Measurements from ENCODE around the gene MBOAT2. TPM values are rescaled to one million over a fixed set of nuclear protein-coding genes. Genes with fewer than 3 reads are reported as not detected.

Gene MBOAT2
- polyA plus RNA-seq, 1 donor (not counting 4 experiments of a cell fraction or from before 2014, with no cell fraction given) = 121 TPM

DNA sequence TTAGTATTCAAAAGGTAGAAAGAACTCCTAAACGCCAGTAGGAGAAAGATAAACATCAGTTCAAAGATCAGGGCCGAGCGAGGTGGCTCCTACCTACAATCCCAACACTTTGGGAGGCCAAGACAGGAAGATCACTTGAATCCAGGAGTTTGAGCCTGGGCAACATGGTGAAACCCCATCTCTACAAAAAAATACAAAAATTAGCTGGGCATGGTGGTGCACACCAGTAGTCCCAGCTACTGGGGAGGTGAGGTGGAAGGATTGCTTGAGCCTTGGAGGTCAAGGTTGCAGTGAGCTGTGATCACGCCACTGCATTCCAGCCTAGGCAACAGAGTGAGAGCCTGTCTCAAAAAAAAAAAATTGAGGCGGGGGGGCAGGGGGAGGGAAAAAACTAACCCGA, 40.6 kb downstream of the MBOAT2 start:
- TF ChIP-seq EZH2 (IDR thresholded peaks at IDR 0.05; ENCODE audit: low read length) = no peak
- TF ChIP-seq, protein P1, sequence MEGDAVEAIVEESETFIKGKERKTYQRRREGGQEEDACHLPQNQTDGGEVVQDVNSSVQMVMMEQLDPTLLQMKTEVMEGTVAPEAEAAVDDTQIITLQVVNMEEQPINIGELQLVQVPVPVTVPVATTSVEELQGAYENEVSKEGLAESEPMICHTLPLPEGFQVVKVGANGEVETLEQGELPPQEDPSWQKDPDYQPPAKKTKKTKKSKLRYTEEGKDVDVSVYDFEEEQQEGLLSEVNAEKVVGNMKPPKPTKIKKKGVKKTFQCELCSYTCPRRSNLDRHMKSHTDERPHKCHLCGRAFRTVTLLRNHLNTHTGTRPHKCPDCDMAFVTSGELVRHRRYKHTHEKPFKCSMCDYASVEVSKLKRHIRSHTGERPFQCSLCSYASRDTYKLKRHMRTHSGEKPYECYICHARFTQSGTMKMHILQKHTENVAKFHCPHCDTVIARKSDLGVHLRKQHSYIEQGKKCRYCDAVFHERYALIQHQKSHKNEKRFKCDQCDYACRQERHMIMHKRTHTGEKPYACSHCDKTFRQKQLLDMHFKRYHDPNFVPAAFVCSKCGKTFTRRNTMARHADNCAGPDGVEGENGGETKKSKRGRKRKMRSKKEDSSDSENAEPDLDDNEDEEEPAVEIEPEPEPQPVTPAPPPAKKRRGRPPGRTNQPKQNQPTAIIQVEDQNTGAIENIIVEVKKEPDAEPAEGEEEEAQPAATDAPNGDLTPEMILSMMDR (optimal IDR thresholded peaks at IDR 0.05 in 1 of 3, IDR thresholded peaks at IDR 0.05 in 1 of 3, conservative IDR thresholded peaks at IDR 0.05 in 1 of 3; ENCODE audit: extremely low read depth in 1 of 3, insufficient read depth in 2 of 3, low read length in 3 of 3) = no peak
- FAIRE-seq (no peak), DNase-seq (ENCODE audit: low read depth, low spot score) (no peak)
- Histone ChIP-seq H3K4me3 (ENCODE audit: control insufficient read depth in 2 of 3, extremely low read depth in 1 of 3, insufficient read depth in 2 of 3, low read depth in 1 of 3, low read length in 3 of 3) (no peak overlapping the region), H3K9me1 (ENCODE audit: control insufficient read depth, extremely low read depth, insufficient read depth, low read length) (no peaks in the 10 kb centered on the region), H3K27me3 (ENCODE audit: control insufficient read depth, extremely low read depth, insufficient read depth, low read length) (no peaks in the 10 kb centered on the region), H3K9me3 (ENCODE audit: control insufficient read depth, low read depth, low read length) (no peaks in the 10 kb centered on the region), H3K9ac (ENCODE audit: control insufficient read depth, extremely low read depth, insufficient read depth, low read length) (no peak overlapping the region), H2AFZ (ENCODE audit: control insufficient read depth, low read length) (no peak overlapping the region), H3K36me3 (ENCODE audit: control insufficient read depth in 2 of 2, extremely low read depth in 1 of 2, insufficient read depth in 2 of 2, low read length in 2 of 2) (no peaks in the 10 kb centered on the region), H3K79me2 (ENCODE audit: control insufficient read depth, insufficient read depth, low read length) (peaks cover 85% of the 10 kb centered on the region), H3K4me2 (ENCODE audit: control insufficient read depth, extremely low read depth, insufficient read depth, low read depth, low read length) (no peak overlapping the region), H3K27ac (ENCODE audit: control insufficient read depth, insufficient read depth, low read length) (no peak overlapping the region), H4K20me1 (ENCODE audit: control insufficient read depth, extremely low read depth, insufficient read depth, low read length) (no peaks in the 10 kb centered on the region), H3K4me1 (ENCODE audit: control insufficient read depth, extremely low read depth, insufficient read depth, low read length) (peaks cover 6% of the 10 kb centered on the region)
- dilution Hi-C loops (cut with MboI; ENCODE audit: extremely low pct_ligation_motif_present, low sequenced_read_pairs) = no loop called here

DNA sequence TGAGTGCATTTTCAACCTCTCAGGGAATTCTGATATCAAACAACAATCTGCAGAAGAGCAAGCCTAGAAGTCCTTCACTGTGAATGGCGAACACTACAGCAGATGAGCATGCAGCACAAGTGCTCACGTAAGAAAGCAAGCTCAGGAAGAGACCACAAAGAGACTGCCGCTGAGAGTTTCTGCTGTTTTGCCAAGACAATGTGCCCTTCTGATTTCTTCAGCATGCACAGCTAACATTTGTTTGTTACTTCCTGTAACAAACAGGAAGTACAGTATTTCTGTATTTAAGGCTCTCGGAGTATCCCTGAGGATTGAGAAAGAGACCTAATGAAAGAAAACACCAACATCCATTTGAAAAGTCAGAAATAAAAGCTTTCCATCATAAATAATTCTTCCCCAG, 45.9 kb downstream of the MBOAT2 start:
- Histone ChIP-seq H3K4me1 (ENCODE audit: control insufficient read depth, extremely low read depth, insufficient read depth, low read length) (no peaks in the 10 kb centered on the region), H3K27ac (ENCODE audit: control insufficient read depth, insufficient read depth, low read length) (no peak overlapping the region), H3K9me1 (ENCODE audit: control insufficient read depth, extremely low read depth, insufficient read depth, low read length) (no peaks in the 10 kb centered on the region), H2AFZ (ENCODE audit: control insufficient read depth, low read length) (no peak overlapping the region), H4K20me1 (ENCODE audit: control insufficient read depth, extremely low read depth, insufficient read depth, low read length) (no peaks in the 10 kb centered on the region), H3K4me3 (ENCODE audit: control insufficient read depth in 2 of 3, extremely low read depth in 1 of 3, insufficient read depth in 2 of 3, low read depth in 1 of 3, low read length in 3 of 3) (no peak overlapping the region), H3K36me3 (ENCODE audit: control insufficient read depth in 2 of 2, extremely low read depth in 1 of 2, insufficient read depth in 2 of 2, low read length in 2 of 2) (peaks cover 8 to 9% of the 10 kb centered on the region in 2 experiments), H3K9ac (ENCODE audit: control insufficient read depth, extremely low read depth, insufficient read depth, low read length) (no peak overlapping the region), H3K27me3 (ENCODE audit: control insufficient read depth, extremely low read depth, insufficient read depth, low read length) (no peaks in the 10 kb centered on the region), H3K79me2 (ENCODE audit: control insufficient read depth, insufficient read depth, low read length) (peaks cover 57% of the 10 kb centered on the region), H3K4me2 (ENCODE audit: control insufficient read depth, extremely low read depth, insufficient read depth, low read depth, low read length) (no peak overlapping the region), H3K9me3 (ENCODE audit: control insufficient read depth, low read depth, low read length) (no peaks in the 10 kb centered on the region)
- dilution Hi-C loops (cut with MboI; ENCODE audit: extremely low pct_ligation_motif_present, low sequenced_read_pairs) = no loop called here
- no peak for DNase-seq (ENCODE audit: low read depth, low spot score)
- FAIRE-seq = no peak
- TF ChIP-seq, protein P1 (optimal IDR thresholded peaks at IDR 0.05 in 1 of 3, IDR thresholded peaks at IDR 0.05 in 1 of 3, conservative IDR thresholded peaks at IDR 0.05 in 1 of 3; ENCODE audit: extremely low read depth in 1 of 3, insufficient read depth in 2 of 3, low read length in 3 of 3) = no peak
- TF ChIP-seq EZH2 (IDR thresholded peaks at IDR 0.05; ENCODE audit: low read length) = no peak

Measured in keratinocyte (primary cell).